Activated naive CD4-positive, alpha-beta T cell treated with anti-CD3 and anti-CD28 coated beads, Interleukin-2, amount 50 U/mL, for 16 hours (primary cell): ENCODE data around the gene MATR3.

Experiments
- DNase-seq: peaks from one replicate; pipeline ENCODE4 v3.0.0-alpha.2; 2020

MATR3 gene

DNA sequence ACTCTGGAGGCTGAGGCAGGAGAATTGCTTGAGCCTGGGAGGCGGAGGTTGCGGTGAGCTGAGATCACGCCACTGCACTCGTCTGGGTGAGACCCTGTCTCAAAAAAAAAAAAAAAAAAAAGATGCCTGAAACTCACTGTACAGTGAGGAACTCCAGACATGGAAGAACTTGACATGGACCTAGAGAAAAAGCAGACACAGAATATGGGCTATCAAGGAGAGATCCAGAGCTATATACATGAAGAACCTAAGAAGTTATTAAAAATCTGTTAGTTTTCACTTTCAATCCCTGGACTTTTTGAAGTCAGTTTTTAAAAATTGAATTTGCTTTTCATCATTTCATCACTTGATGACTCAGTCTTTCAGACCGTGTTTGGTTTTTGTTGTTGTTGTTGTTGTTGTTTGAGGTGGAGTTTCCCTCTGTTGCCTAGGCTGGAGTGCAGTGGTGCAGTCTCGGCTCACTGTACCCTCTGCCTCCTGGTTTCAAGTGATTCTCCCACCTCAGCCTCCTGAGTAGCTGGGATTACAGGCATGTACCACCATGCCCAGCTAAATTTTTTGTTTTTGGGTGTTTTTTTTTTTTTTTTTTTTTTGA lies 68.4 kb downstream of the MATR3 start:
- DNase-seq: no peak

- DNase-seq: no peak
Measured at GRCh38 chr5:139363937-139364336, 70.4 kb downstream of the MATR3 start.

DNA sequence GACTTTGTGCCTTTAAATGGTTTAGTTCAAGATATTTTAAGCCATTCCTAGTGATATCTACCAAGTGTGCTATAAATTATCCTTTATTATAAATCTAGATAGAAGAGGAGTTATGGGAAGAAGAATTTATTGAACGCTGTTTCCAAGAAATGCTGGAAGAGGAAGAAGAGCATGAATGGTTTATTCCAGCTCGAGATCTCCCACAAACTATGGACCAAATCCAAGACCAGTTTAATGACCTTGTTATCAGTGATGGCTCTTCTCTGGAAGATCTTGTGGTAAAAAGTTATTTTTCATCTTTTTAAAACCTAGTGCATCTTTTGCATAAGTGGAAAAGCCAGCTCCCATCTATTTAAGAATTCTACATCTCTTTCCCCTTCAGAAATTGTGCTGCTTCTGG lies 70.9 kb downstream of the MATR3 start:
- no peak for DNase-seq

DNA sequence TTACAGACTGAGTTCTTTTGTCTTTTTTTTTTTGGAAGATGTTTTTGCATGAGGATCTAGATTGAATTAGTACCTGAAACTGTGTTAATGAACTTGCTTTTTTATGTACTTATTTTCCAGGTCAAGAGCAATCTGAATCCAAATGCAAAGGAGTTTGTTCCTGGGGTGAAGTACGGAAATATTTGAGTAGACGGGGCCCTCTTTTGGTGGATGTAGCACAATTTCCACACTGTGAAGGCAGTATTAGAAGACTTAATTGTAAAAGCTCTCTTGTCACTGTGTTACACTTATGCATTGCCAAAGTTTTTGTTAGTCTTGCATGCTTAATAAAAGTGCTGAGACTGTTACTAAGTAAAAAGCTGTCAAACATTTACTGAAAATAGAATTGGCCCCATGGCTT lies 75.1 kb downstream of the MATR3 start:
- no peak for DNase-seq

- DNase-seq: no peak
Measured at GRCh38 chr5:139369181-139369580, 75.6 kb downstream of the MATR3 start.

GRCh38 chr5:139371482-139372435 lies 78.2 kb downstream of the MATR3 start:
- no peak for DNase-seq

GRCh38 chr5:139374909-139375308 lies 81.4 kb downstream of the MATR3 start:
- no peak for DNase-seq

DNA sequence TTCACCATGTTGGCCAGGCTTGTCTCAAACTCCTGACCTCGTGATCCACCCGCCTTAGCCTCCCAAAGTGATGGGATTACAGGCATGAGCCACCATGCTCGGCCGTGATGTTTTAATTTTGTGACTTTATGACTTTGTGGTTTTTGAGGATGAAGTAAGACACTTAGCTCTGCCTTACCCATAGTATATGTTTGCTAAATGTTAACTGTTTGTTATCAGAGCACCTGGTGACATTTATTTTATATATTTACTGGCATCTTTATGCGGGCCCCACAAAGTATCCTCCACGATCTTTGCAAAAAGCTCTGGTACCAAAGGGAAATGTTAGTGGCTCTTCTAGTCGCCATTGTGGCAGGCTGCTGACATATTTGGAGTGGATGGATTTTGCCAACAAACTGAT lies 82.8 kb downstream of the MATR3 start:
- no peak for DNase-seq

DNA sequence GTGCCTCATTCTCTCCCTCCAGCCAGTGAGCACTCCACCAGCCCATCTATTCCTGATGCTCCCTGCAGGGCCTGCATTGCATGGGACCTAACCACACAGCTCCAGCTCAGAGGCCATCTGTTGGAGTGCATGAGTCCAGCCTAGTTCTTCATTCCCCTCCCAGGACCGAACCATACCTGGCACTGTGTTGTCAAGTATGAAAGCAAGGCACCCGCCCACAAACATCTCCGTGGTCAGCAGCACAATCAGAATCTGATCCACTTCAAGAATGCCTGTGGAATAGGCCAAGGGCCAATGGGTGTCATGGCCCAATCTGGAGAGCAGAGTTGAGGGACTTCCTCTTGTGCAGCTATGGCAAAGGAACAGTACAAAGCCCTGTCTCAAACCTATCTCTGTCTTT lies 83.7 kb downstream of the MATR3 start:
- DNase-seq: no peak

- DNase-seq: no peak
Measured at GRCh38 chr5:139378101-139378825, 84.7 kb downstream of the MATR3 start.

DNA sequence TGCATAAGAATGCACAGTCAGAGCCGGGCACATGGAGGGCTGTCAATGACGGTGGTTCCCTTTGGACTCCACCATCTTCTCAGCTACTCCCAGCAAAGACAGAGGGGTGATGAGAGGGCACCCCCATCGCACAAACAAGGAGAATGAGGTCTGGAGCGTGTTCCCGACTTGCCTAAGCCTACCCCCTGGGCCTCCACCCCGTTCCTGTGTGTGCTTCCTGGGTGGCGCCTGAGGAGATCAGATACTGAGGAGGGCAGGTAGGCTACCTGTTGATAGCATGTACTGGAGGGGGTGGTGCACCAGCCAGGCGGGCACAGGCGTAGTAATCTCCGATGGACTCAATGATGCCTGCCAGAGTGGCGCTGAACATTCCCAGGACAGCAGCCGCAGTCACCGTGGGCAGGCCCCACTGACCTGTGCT lies 85.4 kb downstream of the MATR3 start:
- DNase-seq: no peak

- no peak for DNase-seq
Measured at GRCh38 chr5:139379626-139380449, 86.3 kb downstream of the MATR3 start.
